CD4-positive, alpha-beta memory T cell (primary cell): ENCODE measurements around the gene TOX4. TPM values are rescaled to one million over a fixed set of nuclear protein-coding genes. Genes with fewer than 3 reads are reported as not detected.

Experiments used
- CTCF ChIA-PET: fragments of 350-600 bp; sonication (Branson Sonifier 250); formaldehyde crosslinking; loops from one replicate; lab custom pipeline; 2021; ENCODE audit warnings: inconsistent platforms; ENCODE audit not compliant: partially characterized antibody; lab: Charles Lee
- POLR2A ChIA-PET: fragments of 350-600 bp; sonication (Branson Sonifier 250); formaldehyde crosslinking; loops from one replicate; lab custom pipeline; 2021; ENCODE audit not compliant: partially characterized antibody; lab: Charles Lee
- DNase-seq, 5 donors: peaks; one replicate each; pipeline versions ENCODE4 v3.0.0 to v3.0.0-alpha.2; 2020 to 2022; ENCODE audit warnings: mixed read lengths in 1 of 5
- H3K27ac ChIP-seq: one replicate; pipeline ENCODE4 v1.7.0; 2013; ENCODE audit warnings: low read depth, low read length
- H3K27me3 ChIP-seq: 2 replicates; pipeline ENCODE4 v1.7.0; 2013; ENCODE audit warnings: mild to moderate bottlenecking, low read length, moderate library complexity; ENCODE audit not compliant: insufficient read depth
- H3K36me3 ChIP-seq: 2 replicates; pipeline ENCODE4 v1.7.0; 2013; ENCODE audit warnings: mild to moderate bottlenecking, low read length, moderate library complexity; ENCODE audit not compliant: insufficient read depth
- H3K4me1 ChIP-seq: 2 replicates; pipeline ENCODE4 v1.7.0; 2013; ENCODE audit warnings: mild to moderate bottlenecking, low read length, moderate library complexity; ENCODE audit not compliant: insufficient read depth
- H3K4me3 ChIP-seq, 2 donors: one replicate each; pipeline ENCODE4 v1.7.0; 2013; ENCODE audit warnings: low read length in 2 of 2, mild to moderate bottlenecking in 1 of 2
- H3K9me3 ChIP-seq, 2 donors: one replicate each; pipeline ENCODE4 v1.7.0; 2013; ENCODE audit warnings: low read length in 2 of 2, control low read depth in 1 of 2; ENCODE audit not compliant: control insufficient read depth in 1 of 2
- H3K27ac Mint-ChIP-seq, 7 donors: one replicate each; pipeline ENCODE4 v1.8.0; 2020 to 2021; ENCODE audit warnings: mixed read lengths in 7 of 7, mild to moderate bottlenecking in 6 of 7, inconsistent platforms in 3 of 7, moderate library complexity in 3 of 7
- H3K27me3 Mint-ChIP-seq, 2 donors: one replicate each; pipeline ENCODE4 v1.8.0; 2020 to 2021; ENCODE audit warnings: mixed read lengths in 2 of 2
- H3K36me3 Mint-ChIP-seq, 2 donors: one replicate each; pipeline ENCODE4 v1.8.0; 2020 to 2021; ENCODE audit warnings: mixed read lengths in 2 of 2, inconsistent platforms in 1 of 2, mild to moderate bottlenecking in 1 of 2
- H3K4me1 Mint-ChIP-seq, 4 donors: one replicate each; pipeline ENCODE4 v1.8.0; 2020 to 2021; ENCODE audit warnings: mixed read lengths in 4 of 4, mild to moderate bottlenecking in 1 of 4
- H3K4me3 Mint-ChIP-seq, 8 donors: one replicate each; pipeline ENCODE4 v1.8.0; 2020 to 2021; ENCODE audit warnings: mixed read lengths in 8 of 8, mild to moderate bottlenecking in 7 of 8, moderate library complexity in 6 of 8, inconsistent platforms in 3 of 8
- H3K9me3 Mint-ChIP-seq, 8 donors: one replicate each; pipeline ENCODE4 v1.8.0; 2020 to 2021; ENCODE audit warnings: mixed read lengths in 8 of 8, mild to moderate bottlenecking in 5 of 8, inconsistent platforms in 3 of 8, moderate library complexity in 1 of 8
- intact Hi-C: fragments of 100-400 bp; cut with micrococcal nuclease; formaldehyde crosslinking; loops from one replicate; pipeline ENCODE4 v1.15.1; 2023
- polyA plus RNA-seq, 2 donors: library from polyadenylated mRNA; unstranded; fragments of 300-500 nt; fragmentation: Illumina TruSeq; gene quantifications; one replicate each; pipeline ENCODE4 v1.2.3, GENCODE V29; 2021
- total RNA-seq, 2 experiments: library from RNA; stranded (reverse); gene quantifications; one replicate each; pipeline ENCODE4 v1.2.3, GENCODE V29; 2021

Gene TOX4
- total and polyA plus RNA-seq, 4 experiments from 2014 or later = 81.8 to 86.2 (median 84.8) TPM

DNA sequence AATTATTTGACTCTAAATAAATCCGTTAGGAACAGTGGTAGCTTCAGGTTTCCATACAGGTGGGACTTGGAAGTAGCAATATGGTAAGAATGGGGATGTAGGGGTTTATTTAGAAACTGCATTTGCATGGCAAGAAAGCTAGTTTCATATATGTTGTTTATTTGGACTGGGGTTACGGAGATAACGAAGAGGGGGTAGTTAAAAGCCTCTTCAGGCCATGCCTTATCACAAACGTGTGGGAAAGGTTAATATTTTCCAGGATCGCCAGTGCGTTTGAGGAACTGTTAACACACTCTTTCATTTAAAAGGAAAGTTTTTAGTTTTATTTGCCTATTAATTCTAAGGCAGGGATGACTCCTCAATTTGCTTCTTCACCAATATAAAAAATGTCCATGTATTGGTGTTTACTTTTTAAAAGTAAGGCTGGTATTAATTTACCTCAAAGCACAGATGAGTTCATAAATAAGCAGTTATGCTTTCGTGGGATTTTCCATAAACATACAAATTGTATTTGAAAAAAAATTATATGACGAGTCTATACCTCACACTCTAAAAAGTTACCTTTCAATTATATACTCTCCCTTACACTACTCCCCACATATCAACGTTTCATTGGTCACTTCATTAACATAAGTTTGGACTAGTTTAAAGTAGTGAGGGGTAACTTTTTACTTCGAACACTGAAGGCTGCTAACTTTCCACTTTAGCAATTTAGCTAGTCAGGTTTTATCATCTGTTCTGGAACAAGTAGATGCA, 1.1 kb upstream of the TOX4 start:
- no peaks in the 10 kb centered on the region for H3K27me3 ChIP-seq
- Mint-ChIP-seq H3K9me3 (peaks cover 0 to 4% (median 0%) of the 10 kb centered on the region in 8 donors), H3K27ac (peak overlapping the region; percentile 95 to 100 (median 100)), H3K27me3 (no peaks in the 10 kb centered on the region), H3K4me3 (peak overlapping the region; percentile 98 to 100 (median 100)), H3K4me1 (peaks cover 26 to 55% (median 41%) of the 10 kb centered on the region in 4 donors), H3K36me3 (peaks cover 23 to 38% of the 10 kb centered on the region in 2 donors)
- CTCF ChIA-PET = interaction anchor here (1.7 to 3.5 kb wide), 7 partner anchors 10 to 39 kb away, joined by 6 to 44 read pairs (median 12); partner anchors contain the start of genes CHD8 and METTL3
- H3K4me3 ChIP-seq = peak overlapping the region; percentile 69 to 82
- DNase-seq = no peak
- H3K4me1 ChIP-seq = peaks cover 27% of the 10 kb centered on the region
- intact Hi-C loops = loop anchor here (1.0 to 5.0 kb wide), 2 partner anchors 92 to 244 kb away; partner anchors contain the start of gene SUPT16H
- H3K27ac ChIP-seq = peak overlapping the region; percentile 81
- H3K9me3 ChIP-seq = no peaks in the 10 kb centered on the region
- POLR2A ChIA-PET = interaction anchor here (0.6 to 4.6 kb wide), 11 partner anchors 9 to 93 kb away, joined by 3 to 65 read pairs (median 9); partner anchors contain the start of genes CHD8, METTL3 and SUPT16H
- H3K36me3 ChIP-seq = no peaks in the 10 kb centered on the region

DNA sequence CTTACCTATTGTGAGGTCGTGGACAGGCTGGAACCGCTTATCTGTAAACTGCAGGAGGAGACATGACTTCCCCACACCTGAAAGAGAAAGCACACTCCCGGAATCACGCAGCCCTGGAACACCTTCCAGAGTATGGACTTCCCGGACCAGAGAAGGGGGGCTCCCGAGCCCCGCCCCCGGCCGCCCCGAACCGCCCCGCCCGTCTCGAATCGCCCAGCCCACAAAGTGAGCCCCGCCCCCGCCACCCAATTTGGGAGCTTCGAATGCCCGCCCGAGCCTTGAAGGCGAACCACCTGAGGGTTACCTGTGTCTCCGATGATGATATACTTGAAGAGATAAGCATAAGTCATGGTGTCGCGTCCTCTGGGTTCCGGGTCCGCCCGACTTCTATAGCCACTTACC, 471 bp upstream of the TOX4 start:
- Mint-ChIP-seq H3K9me3 (peaks cover 0 to 4% (median 0%) of the 10 kb centered on the region in 8 donors), H3K36me3 (peaks cover 26 to 40% of the 10 kb centered on the region in 2 donors), H3K27ac (peak overlapping the region; percentile 95 to 100 (median 100)), H3K27me3 (no peaks in the 10 kb centered on the region), H3K4me3 (peak overlapping the region; percentile 98 to 100 (median 100)), H3K4me1 (peaks cover 29 to 58% (median 43%) of the 10 kb centered on the region in 4 donors)
- no peaks in the 10 kb centered on the region for H3K36me3 ChIP-seq
- ChIA-PET POLR2A (interaction anchor here (0.6 to 4.6 kb wide), 13 partner anchors 10 to 224 kb away, joined by 3 to 65 read pairs (median 8); partner anchors contain the start of genes CHD8, METTL3 and SUPT16H), CTCF (interaction anchor here (0.6 to 3.5 kb wide), 8 partner anchors 10 to 1585 kb away, joined by 3 to 44 read pairs (median 10); partner anchors contain the start of genes CHD8 and METTL3)
- peak overlapping the region; percentile 69 to 82 for H3K4me3 ChIP-seq
- H3K4me1 ChIP-seq = peaks cover 27% of the 10 kb centered on the region
- H3K27me3 ChIP-seq = no peaks in the 10 kb centered on the region
- intact Hi-C loops = loop anchor here (1.0 to 5.0 kb wide), 2 partner anchors 92 to 244 kb away; partner anchors contain the start of gene SUPT16H
- no peaks in the 10 kb centered on the region for H3K9me3 ChIP-seq
- no peak for DNase-seq
- peak overlapping the region; percentile 81 for H3K27ac ChIP-seq

DNA sequence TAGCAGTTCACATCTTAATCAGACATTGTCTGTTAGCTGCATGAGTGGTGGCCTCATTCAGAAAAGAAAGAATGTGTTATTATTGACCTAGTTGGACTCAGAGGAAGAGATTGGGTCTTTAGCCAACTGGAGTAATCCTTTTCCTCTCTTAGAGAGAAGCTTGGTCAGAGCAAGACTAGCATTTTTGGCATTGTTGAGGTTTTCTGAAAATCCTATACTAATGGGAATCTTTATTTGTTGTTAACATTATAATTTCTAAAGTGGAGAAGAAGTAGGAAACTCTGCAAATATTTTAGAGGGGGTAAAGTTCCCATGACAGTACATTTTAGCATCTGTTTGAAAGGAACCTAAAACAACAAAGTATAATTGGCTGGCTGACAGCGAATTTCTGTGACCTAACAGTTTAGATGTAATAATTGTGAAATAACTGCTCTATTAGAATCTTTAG, 9.7 kb downstream of the TOX4 start:
- no peak overlapping the region for H3K4me3 ChIP-seq
- peaks cover 1 to 8% (median 3%) of the 10 kb centered on the region in 4 donors for H3K4me1 Mint-ChIP-seq
- ChIA-PET CTCF (interaction anchor here (1.0 to 2.8 kb wide), 2 partner anchors 9 to 11 kb away, joined by 3 to 28 read pairs; partner anchors contain the start of gene TOX4), POLR2A (no interaction called here)
- DNase-seq = no peak
- no peak overlapping the region for H3K27ac ChIP-seq
- H3K4me1 ChIP-seq = no peaks in the 10 kb centered on the region
- no peaks in the 10 kb centered on the region for H3K27me3 ChIP-seq
- no peak overlapping the region for H3K27ac Mint-ChIP-seq
- H3K9me3 Mint-ChIP-seq = no peaks in the 10 kb centered on the region
- H3K36me3 Mint-ChIP-seq = peaks cover 19 to 45% of the 10 kb centered on the region in 2 donors
- peaks cover 20% of the 10 kb centered on the region for H3K36me3 ChIP-seq
- intact Hi-C loops = no loop called here
- no peaks in the 10 kb centered on the region for H3K27me3 Mint-ChIP-seq
- H3K4me3 Mint-ChIP-seq = no peak overlapping the region
- no peaks in the 10 kb centered on the region for H3K9me3 ChIP-seq

DNA sequence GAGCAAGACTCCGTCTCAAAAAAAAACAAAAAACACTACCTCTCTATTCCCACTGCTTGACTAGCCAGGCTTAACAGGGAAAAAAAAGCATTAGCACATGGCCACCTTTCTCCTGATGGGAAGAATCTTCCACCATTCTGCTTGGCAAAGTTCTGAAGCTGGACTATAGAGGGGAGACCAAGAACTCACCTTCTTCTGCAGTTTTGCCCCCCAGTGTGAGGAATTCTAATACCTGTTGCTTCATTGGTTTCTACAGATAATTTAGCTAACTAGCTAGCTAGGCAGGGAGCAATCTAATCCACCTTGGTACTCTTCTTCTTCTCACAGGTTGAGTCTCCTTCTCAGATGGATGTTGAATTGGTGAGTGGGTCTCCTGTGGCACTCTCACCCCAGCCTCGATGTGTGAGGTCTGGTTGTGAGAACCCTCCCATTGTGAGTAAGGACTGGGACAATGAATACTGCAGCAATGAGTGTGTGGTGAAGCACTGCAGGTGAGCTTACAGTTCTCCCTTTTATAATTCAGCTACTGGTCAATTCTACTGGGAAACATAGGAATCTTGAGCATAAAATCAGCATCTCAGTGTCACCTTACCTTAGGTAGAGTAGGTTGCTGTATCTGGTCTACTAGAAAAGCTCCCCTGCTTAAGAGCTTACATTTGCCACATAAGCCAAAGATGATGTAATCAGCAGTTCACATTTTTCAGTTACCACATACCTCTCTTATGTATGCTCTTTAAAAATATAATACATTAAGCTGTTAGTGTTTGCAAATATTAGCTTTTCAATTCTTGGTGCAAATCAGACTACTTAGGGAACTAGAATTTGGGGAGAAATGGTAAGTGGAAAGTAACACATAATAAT, 18.1 kb downstream of the TOX4 start:
- Mint-ChIP-seq H3K4me3 (no peak overlapping the region), H3K36me3 (peaks cover 33 to 72% of the 10 kb centered on the region in 2 donors), H3K9me3 (no peaks in the 10 kb centered on the region), H3K27me3 (no peaks in the 10 kb centered on the region), H3K27ac (peak overlapping the region in 1 of 7 donors; percentile 53), H3K4me1 (peaks cover 14 to 19% (median 16%) of the 10 kb centered on the region in 4 donors)
- Histone ChIP-seq H3K4me1 (peaks cover 15% of the 10 kb centered on the region), H3K4me3 (no peak overlapping the region), H3K9me3 (no peaks in the 10 kb centered on the region), H3K27ac (no peak overlapping the region), H3K36me3 (peaks cover 58% of the 10 kb centered on the region), H3K27me3 (no peaks in the 10 kb centered on the region)
- no peak for DNase-seq
- ChIA-PET CTCF (interaction anchor here (1.2 to 2.3 kb wide), 6 partner anchors 18 to 64 kb away, joined by 3 to 11 read pairs (median 5); partner anchors contain the start of genes RAB2B and TOX4), POLR2A (interaction anchor here (0.9 to 2.7 kb wide), 2 partner anchors 16 to 19 kb away, joined by 3 to 9 read pairs; partner anchors contain the start of gene METTL3)
- intact Hi-C loops = no loop called here

DNA sequence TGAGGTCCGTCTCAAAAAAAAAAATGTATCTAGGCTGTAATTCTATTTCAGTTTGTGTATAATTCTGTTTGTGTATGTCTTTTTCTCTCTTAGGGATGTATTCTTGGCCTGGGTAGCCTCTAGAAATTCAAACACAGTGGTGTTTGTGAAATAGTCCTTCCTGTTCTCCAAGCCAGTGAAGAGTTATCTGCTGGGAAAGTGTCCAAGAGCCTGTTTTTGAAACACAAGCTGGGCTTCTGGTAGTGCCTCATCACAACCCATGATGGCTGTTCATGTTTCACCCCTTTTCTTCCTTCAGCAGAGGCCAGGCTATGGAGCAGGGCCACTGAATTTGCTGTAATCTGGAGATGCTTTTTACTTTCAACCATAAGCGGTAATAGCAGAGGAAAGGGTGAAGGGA, 19.5 kb downstream of the TOX4 start:
- ChIA-PET CTCF (interaction anchor here (1.2 to 4.1 kb wide), 5 partner anchors 14 to 63 kb away, joined by 3 to 79 read pairs (median 3); partner anchors contain the start of gene METTL3), POLR2A (interaction anchor here (2.7 kb wide), 1 partner anchor 14 kb away, joined by 9 read pairs; the partner anchor contains the start of gene METTL3)
- Histone ChIP-seq H3K36me3 (peaks cover 62% of the 10 kb centered on the region), H3K27ac (no peak overlapping the region), H3K27me3 (no peaks in the 10 kb centered on the region), H3K4me3 (no peak overlapping the region), H3K4me1 (peaks cover 15% of the 10 kb centered on the region), H3K9me3 (no peaks in the 10 kb centered on the region)
- H3K27me3 Mint-ChIP-seq = no peaks in the 10 kb centered on the region
- H3K36me3 Mint-ChIP-seq = peaks cover 36 to 78% of the 10 kb centered on the region in 2 donors
- no peaks in the 10 kb centered on the region for H3K9me3 Mint-ChIP-seq
- H3K27ac Mint-ChIP-seq = peak overlapping the region in 1 of 7 donors; percentile 41
- DNase-seq = no peak
- peaks cover 17 to 32% (median 19%) of the 10 kb centered on the region in 4 donors for H3K4me1 Mint-ChIP-seq
- intact Hi-C loops = no loop called here
- H3K4me3 Mint-ChIP-seq = no peak overlapping the region
